WTC11 (cell line): ENCODE data around the gene BTN2A1. TPM values are rescaled to one million over a fixed set of nuclear protein-coding genes. Genes with fewer than 3 reads are reported as not detected.

Experiments
- ATAC-seq: fragments of 200-7000 bp; cut with Tn5 transposase; 2 replicates; pipeline ENCODE4 v1.10.0; 2021; ENCODE audit warnings: mild to moderate bottlenecking, moderate library complexity
- CTCF ChIA-PET: fragments of 300-600 bp; sonication (Branson Sonifier 250); formaldehyde crosslinking; loops from one replicate; lab custom pipeline; 2021; ENCODE audit warnings: antibody characterized with exemption; lab: Charles Lee
- POLR2A ChIA-PET: fragments of 350-600 bp; sonication (Branson Sonifier 250); formaldehyde crosslinking; loops from one replicate; lab custom pipeline; 2021; ENCODE audit warnings: antibody characterized with exemption; lab: Charles Lee
- DNase-seq: peaks from one replicate; pipeline ENCODE4 v3.0.0; 2021; ENCODE audit warnings: low spot score
- H3K27ac Mint-ChIP-seq: 2 replicates; pipeline ENCODE4 v1.8.0; 2021; ENCODE audit warnings: mixed read lengths
- H3K27me3 Mint-ChIP-seq: 2 replicates; pipeline ENCODE4 v1.8.0; 2021; ENCODE audit warnings: low read depth, mild to moderate bottlenecking, moderate library complexity, mixed read lengths
- H3K36me3 Mint-ChIP-seq: 2 replicates; pipeline ENCODE4 v1.8.0; 2021; ENCODE audit warnings: mixed read lengths
- H3K4me1 Mint-ChIP-seq: 2 replicates; pipeline ENCODE4 v1.8.0; 2022; ENCODE audit warnings: mixed read lengths
- H3K4me3 Mint-ChIP-seq: 2 replicates; pipeline ENCODE4 v1.8.0; 2021; ENCODE audit warnings: mild to moderate bottlenecking, moderate library complexity, mixed read lengths
- H3K9me3 Mint-ChIP-seq: 2 replicates; pipeline ENCODE4 v1.8.0; 2021; ENCODE audit warnings: mixed read lengths
- ARID4B ChIP-seq: sonication (generic); formaldehyde crosslinking; IDR thresholded peaks from 2 replicates; pipeline ENCODE4 v1.8.0; 2023; ENCODE audit warnings: missing genetic modification reagents, mild to moderate bottlenecking, borderline replicate concordance
- E2F4 ChIP-seq: sonication (generic); formaldehyde crosslinking; IDR thresholded peaks from 2 replicates; pipeline ENCODE4 v1.8.1; 2022; ENCODE audit warnings: low read depth, mild to moderate bottlenecking, moderate library complexity, missing genetic modification reagents, borderline replicate concordance
- FOXJ3 ChIP-seq: sonication (generic); formaldehyde crosslinking; IDR thresholded peaks from 2 replicates; pipeline ENCODE4 v1.9.0; 2021; ENCODE audit warnings: missing genetic modification reagents, mild to moderate bottlenecking, borderline replicate concordance
- GTF2I ChIP-seq: fragments of 250-450 bp; sonication (Bioruptor Pico); conservative IDR thresholded peaks from 2 replicates; pipeline ENCODE4 v1.4.0; 2021; ENCODE audit warnings: mild to moderate bottlenecking
- JUN ChIP-seq: sonication (generic); formaldehyde crosslinking; IDR thresholded peaks from 2 replicates; pipeline ENCODE4 v1.8.0; 2023; ENCODE audit warnings: mild to moderate bottlenecking, missing genetic modification reagents
- NR1H2 ChIP-seq: sonication (generic); formaldehyde crosslinking; IDR thresholded peaks from 2 replicates; pipeline ENCODE4 v1.9.0; 2021; ENCODE audit warnings: mild to moderate bottlenecking, moderate library complexity, missing genetic modification reagents
- PRDM15 ChIP-seq: sonication (generic); formaldehyde crosslinking; IDR thresholded peaks from 2 replicates; pipeline ENCODE4 v1.8.0; 2022; ENCODE audit warnings: missing genetic modification reagents
- SOX15 ChIP-seq: fragments of 250-450 bp; sonication (Bioruptor Pico); IDR thresholded peaks from 2 replicates; pipeline ENCODE4 v1.9.0; 2021; ENCODE audit warnings: mild to moderate bottlenecking
- TCF7 ChIP-seq: sonication (generic); formaldehyde crosslinking; IDR thresholded peaks from 2 replicates; pipeline ENCODE4 v1.8.0; 2022; ENCODE audit warnings: mild to moderate bottlenecking, low read depth, missing genetic modification reagents, moderate library complexity
- TEAD1 ChIP-seq: sonication (generic); formaldehyde crosslinking; IDR thresholded peaks from 2 replicates; pipeline ENCODE4 v1.8.0; 2022; ENCODE audit warnings: mild to moderate bottlenecking, missing genetic modification reagents
- TP53 ChIP-seq: sonication (generic); formaldehyde crosslinking; IDR thresholded peaks from 2 replicates; pipeline ENCODE4 v1.8.1; 2023; ENCODE audit warnings: mild to moderate bottlenecking, missing genetic modification reagents
- USF1 ChIP-seq: sonication (generic); formaldehyde crosslinking; IDR thresholded peaks from 2 replicates; pipeline ENCODE4 v1.8.0; 2022; ENCODE audit warnings: mild to moderate bottlenecking, missing genetic modification reagents
- ZNF121 ChIP-seq: sonication (generic); formaldehyde crosslinking; IDR thresholded peaks from 2 replicates; pipeline ENCODE4 v1.8.0; 2023; ENCODE audit warnings: missing genetic modification reagents
- ZNF232 ChIP-seq: sonication (generic); formaldehyde crosslinking; IDR thresholded peaks from 2 replicates; pipeline ENCODE4 v1.8.0; 2022; ENCODE audit warnings: mild to moderate bottlenecking, missing genetic modification reagents
- ZNF425 ChIP-seq: fragments of 250-450 bp; sonication (Bioruptor Pico); conservative IDR thresholded peaks from 2 replicates; pipeline ENCODE4 v1.9.0; 2021; ENCODE audit warnings: mild to moderate bottlenecking
- ZSCAN18 ChIP-seq: fragments of 250-450 bp; sonication (Bioruptor Pico); IDR thresholded peaks from 2 replicates; pipeline ENCODE4 v2.1.2; 2022; ENCODE audit warnings: mild to moderate bottlenecking, moderate library complexity
- total RNA-seq: library from RNA; stranded (reverse); gene quantifications from 3 replicates; pipeline ENCODE4 v1.2.3, GENCODE V29; 2021

The BTN2A1 gene
- total RNA-seq, 1 experiment from 2014 or later: 9.9 TPM

- DNase-seq (no peak), ATAC-seq (no peak)
- TF ChIP-seq TCF7 (CRISPR knock-in tag) (no peak), E2F4 (no peak)
- Mint-ChIP-seq H3K36me3 (peaks cover 27% of the 10 kb centered on the region), H3K4me1 (no peaks in the 10 kb centered on the region), H3K4me3 (no peak overlapping the region), H3K9me3 (peaks cover 31% of the 10 kb centered on the region), H3K27ac (no peak overlapping the region), H3K27me3 (peaks cover 9% of the 10 kb centered on the region; the same call in 1 of the 2 replicates)
- CTCF ChIA-PET: no interaction called here
- POLR2A ChIA-PET: no interaction called here
These were observed 20.2 kb upstream of the BTN2A1 start for GRCh38 chr6:26437550-26437949.

- DNase-seq (no peak), ATAC-seq (no peak)
- Mint-ChIP-seq H3K36me3 (peaks cover 22% of the 10 kb centered on the region), H3K4me1 (no peaks in the 10 kb centered on the region), H3K27me3 (peaks cover 9% of the 10 kb centered on the region; the same call in 1 of the 2 replicates), H3K27ac (no peak overlapping the region), H3K9me3 (peaks cover 27% of the 10 kb centered on the region), H3K4me3 (no peak overlapping the region)
- ChIA-PET CTCF (no interaction called here), POLR2A (no interaction called here)
- TF ChIP-seq JUN (CRISPR knock-in tag) (no peak), TEAD1 (CRISPR knock-in tag) (no peak), ZSCAN18 (CRISPR knock-in tag) (no peak), ZNF232 (CRISPR knock-in tag) (no peak), ARID4B (CRISPR knock-in tag) (no peak), ZNF425 (no peak), PRDM15 (CRISPR knock-in tag) (no peak), SOX15 (CRISPR knock-in tag) (no peak), FOXJ3 (CRISPR knock-in tag) (no peak), USF1 (CRISPR knock-in tag) (no peak), NR1H2 (no peak), TP53 (CRISPR knock-in tag) (no peak), GTF2I (CRISPR knock-in tag) (no peak), ZNF121 (CRISPR knock-in tag) (no peak)
These were observed 19.8 kb upstream of the BTN2A1 start for GRCh38 chr6:26438000-26438399.
